Stimulated activated CD8-positive, alpha-beta memory T cell treated with anti-CD3 and anti-CD28 coated beads, Interleukin-7, amount 100 ng/mL, for 24 hours (primary cell): ENCODE measurements around the gene PPP1R14D.
"Not testable (repeated sequence)": the region's sequence is repeated elsewhere in the genome, so short reads cannot be mapped to it uniquely, and the experiment has no call there.

Experiments
- DNase-seq: peaks from one replicate; pipeline ENCODE4 v3.0.0-alpha.2; 2020; ENCODE audit warnings: low read depth

PPP1R14D gene, protein sequence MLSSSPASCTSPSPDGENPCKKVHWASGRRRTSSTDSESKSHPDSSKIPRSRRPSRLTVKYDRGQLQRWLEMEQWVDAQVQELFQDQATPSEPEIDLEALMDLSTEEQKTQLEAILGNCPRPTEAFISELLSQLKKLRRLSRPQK

DNA sequence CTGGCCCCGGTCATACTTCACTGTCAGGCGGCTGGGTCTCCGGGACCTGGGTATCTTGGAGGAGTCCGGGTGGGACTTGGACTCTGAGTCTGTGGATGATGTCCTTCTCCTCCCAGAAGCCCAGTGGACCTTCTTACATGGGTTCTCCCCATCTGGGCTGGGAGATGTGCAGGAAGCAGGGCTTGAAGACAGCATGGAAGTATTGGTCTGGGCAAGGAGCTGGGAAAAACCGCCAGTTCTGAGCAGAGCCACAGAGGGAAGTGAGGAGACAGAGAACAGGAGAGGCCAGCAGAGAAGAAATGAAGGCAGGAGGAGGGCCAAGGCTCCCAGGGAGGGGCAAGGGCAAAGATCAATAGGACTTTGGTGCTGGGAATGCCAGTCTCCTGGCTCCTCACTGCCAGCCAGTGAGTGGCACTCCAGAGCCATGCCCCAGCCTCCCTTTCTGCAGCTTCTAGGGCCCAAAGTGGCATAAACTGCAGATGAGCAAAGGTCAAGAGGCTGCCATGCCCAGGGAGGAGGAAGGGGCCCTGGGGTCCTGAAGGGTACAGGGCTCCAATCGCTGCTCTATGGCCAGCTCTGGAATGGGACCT lies at the start of gene PPP1R14D:
Gene PPP1R14D (minus strand): TSS at position 262 of the 590 bp plus-strand sequence. CDS start 67 bp downstream, at position 195.
- no peak for DNase-seq

DNA sequence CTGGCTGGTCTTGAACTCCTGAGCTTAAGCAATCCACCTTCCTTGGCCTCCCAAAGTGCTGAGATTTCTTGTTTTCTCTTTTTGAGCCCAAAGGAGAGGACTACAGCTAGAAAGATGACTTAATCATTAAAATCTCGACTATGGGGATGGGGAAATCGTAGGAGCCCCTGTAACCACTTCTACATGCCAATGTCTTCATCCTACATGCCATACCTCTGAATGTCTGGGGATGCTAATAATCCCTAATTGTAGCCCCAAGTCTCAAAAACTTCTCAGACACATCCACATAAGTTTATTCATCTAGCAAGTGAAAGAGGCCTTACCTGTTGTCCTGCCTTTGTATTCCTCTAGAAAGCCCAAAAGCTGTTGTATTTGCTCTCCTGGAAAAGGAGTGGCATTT lies 49.2 kb upstream of the PPP1R14D start:
- no peak for DNase-seq

DNA sequence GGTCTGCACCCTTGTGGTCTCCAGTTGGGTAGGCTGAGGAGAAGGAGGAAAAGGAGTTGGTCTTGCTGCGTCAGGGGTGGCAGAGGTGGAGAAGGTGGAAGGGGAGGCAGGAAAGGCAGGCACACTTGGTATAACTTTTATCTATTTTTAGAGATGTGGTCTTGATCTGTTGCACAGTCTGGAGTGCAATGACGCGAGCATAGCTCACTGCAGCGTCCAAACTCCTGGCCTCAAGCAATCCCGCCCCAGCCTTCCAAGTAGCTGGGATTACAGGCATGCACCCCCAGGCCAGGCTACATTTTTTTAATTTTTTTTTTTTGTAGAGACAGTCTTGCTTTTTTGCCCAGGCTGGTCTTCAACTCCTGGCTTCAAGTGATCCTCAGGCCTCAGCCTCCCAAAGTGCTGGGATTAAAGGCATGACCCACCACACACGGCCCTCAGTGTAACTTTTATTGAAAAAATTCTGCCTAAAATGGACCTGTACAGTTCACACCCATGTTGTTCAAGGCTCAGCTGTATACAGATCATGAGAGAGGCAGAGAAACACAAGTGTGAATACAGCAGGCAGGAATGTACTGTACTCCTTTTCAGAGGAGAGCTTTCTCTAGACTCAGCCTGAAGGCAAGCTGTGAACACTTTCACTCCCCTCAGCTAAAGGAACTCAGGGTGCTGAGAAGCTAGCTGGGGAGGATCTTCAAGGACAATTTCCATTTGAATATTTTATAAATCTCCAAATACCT lies 47.7 kb upstream of the PPP1R14D start:
- DNase-seq = no peak

DNA sequence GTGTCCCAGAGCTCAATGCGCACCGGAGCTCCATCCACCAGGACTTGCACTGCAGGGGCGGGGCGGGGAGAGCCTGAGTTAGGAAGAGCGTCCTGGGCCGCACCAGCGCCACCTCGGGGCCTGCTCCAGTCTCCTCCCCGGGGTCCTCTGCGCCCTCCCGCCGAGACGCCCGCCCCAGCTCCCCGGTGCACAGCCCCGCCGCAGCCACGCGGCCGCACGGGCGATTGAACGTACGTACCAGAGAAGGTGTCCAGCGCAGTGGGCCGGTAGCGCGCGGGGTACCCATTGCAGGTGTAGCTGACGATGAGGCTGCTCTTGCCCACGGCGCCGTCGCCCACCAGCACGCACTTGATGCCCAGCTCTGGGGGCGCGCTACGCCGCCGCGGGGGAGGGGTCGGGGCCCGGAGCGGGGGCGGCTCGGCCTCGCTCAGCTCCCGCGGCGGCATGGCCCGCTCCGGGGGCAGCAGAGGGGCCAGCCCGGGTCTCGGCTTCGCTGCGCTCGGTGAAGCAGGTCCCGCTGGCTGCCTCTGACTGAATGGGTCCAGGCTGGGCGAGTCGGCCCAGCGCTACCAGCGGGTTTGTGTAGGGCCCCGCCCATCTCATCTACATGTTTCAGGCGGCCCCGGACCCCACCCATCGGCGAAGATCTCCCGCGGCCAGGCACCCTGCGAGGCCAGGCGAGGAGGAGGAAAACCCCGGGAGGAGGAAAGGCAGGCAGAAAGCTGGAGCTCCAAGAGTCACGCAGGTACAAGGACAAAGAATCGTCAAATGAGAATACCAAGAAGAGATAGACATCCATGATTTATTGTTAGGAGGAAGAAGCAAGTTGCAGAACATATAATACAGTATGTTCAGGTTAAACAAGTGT lies 45.4 kb upstream of the PPP1R14D start, which contains the start of gene RHOV:
Gene RHOV (minus strand): TSS at position 541 of the 868 bp plus-strand sequence. CDS start 95 bp downstream, at position 446.
- DNase-seq = no peak

DNA sequence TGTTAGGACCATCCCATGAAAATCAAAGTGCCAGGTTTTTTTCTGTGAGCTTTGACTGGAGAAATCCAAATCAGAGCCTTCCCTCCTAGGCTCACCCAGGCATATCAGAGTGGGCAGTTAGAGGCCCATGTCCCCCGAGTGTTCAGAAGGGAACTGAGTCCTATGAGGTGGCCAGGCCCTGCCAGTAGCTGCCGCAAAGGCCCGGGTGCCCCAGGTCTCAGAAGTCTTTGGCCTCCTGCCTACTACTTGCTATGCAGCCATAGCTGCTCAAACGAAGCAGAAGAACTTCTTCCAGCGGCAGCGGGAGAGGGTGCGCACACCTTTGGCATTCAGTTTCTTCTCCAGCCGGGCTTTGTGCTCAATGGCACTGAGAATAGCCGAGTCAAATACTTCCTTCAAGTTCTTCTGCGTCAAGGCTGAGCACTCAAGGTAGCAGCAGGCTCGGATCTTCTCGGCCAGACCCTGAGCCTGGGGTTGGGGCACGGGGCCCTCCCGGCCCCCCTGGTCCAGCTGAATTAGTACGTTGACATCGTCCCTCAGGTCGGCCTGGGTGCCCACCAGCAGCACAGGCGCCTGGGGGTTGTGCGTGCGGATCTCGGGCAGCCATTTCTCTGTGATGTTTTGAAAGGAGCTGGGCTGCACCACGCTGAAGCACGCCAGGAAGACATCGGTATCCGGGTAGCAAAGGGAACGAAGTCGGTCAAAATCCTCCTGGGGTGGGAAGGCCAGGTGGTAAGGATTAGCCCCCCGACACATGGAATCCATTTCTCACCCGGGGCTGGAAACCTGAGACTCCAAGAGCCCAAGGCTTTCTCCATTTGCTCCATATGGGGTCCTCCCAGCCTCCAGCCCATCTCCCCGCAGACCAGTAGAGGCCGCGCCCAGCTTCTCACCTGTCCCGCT lies 44.5 kb upstream of the PPP1R14D start:
- DNase-seq = no peak

DNA sequence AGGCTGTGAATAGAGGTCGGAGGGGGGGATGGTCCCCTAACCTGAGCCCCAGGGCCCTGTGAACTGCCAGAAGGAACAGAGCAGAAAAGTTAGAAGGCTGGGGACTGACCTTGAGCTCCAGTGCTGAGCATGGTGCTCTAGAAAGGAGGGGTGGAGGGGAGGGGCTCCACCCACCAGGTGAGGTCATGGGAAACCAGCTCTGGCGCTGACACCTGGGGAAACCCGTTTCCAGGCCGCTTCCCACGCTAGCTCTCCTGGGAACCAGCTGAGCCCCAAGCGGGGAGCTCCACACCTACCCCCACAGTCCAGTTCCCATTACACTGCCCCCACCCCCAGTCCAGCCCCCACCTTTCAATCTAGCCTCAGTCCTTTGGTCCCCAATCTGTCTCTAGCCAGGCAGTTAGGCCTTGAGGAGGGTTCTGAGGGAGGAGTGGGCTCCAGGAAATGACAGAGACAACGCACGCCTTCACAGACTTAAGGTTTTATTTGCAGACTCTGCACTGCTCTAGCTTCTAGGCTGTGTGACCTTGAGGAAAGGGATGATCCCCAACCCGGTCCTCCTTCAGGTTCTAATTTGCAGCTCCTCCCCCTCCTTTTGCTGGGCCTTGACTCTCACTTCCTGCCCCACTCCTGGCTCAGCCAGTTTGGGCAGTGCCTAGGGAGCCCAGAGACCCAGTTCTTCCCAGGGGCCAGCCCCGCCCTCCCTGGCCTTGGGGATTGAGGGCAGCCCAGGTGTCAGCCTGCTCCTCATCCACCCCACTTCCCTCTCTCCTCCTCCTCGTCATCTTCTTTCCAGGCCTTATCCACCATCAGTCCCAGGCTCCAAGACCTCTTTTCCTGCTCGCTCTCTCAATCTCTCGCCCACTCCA lies 43.5 kb upstream of the PPP1R14D start:
- DNase-seq = no peak

DNA sequence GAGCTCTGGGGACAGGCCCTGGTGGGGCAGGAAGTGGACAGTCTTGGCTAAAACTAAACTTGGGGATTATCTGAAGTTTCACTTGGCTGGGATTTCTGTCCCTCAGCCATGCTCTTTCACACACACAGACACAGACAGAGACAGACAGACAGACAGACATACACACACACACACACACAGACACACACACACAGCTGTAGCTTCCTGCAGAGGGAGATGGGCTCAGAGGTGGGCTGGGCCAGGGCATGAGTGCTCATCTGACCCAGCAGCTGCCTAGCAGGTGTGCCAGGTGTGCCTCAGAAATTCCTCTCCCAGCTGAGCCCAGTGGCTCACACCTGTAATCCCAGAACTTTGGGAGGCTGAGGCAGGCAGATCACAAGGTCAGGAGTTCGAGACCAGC lies 42.2 kb upstream of the PPP1R14D start:
- DNase-seq = no peak

DNA sequence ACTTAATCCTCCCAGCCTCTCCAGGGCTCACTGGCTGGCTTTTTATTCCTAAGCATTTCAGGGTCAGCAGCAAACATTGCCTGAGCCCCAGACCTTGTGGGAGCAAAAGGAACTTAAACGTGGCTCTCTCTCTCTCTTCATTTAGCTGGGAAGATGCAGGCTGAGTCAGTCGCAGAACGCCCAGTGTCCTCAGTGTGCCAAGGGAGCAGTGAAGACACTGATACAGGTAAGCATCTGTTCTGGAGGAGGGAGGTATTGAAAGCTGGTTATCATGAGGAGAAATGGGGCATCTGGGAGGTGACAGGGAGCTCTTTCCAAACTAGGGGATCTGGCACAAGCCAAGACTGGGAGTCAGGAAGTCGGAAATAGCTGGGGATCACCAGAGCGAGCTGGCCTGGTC lies 41.2 kb upstream of the PPP1R14D start:
- no peak for DNase-seq

DNA sequence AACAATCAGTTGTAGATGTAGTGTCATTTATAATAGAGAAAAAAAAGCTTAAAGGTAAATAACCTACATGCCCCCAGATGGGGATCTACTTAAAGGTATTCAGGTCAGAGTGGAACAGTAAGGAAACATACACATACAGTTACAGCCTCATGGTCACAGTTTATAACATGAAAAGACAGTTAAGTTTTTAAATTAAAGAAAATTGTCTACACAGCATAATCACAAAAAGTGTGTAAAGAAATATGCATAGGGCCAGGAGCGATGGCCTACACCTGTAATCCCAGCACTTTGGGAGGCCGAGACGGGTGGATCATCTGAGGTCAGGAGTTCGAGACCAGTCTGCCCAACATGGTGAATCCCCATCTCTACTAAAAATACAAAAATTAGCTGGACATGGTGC lies 38.7 kb upstream of the PPP1R14D start:
- DNase-seq = no peak

DNA sequence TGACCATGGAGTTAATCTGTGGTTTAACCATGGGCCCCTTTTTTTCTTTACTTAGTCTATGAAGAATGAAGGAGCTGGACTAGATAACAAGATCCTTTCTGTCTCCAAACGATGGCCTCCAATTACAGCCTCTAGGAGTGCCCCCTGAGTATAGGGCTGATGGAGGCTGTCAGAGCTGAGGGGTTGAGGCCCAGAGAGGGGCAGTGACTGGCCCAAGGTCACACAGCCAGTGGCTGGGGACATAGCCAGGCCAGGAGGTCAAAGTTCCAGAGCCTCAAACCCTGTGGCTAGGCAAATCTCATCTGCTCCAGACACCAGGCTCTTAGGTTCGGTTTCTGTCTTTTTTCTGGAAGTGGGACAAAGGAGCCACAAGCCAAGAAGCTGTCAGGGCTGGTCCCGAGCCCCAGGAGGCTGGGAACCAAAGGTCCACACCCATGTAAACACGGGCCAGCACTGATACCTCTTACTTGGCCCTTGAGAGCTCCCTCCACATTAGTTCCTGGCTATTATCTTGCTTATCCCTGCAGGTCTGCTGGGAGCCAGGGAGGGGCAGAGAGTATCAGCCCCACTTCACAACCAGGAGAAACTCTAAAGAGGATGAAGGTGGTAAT lies 35.3 kb upstream of the PPP1R14D start:
- DNase-seq = no peak

DNA sequence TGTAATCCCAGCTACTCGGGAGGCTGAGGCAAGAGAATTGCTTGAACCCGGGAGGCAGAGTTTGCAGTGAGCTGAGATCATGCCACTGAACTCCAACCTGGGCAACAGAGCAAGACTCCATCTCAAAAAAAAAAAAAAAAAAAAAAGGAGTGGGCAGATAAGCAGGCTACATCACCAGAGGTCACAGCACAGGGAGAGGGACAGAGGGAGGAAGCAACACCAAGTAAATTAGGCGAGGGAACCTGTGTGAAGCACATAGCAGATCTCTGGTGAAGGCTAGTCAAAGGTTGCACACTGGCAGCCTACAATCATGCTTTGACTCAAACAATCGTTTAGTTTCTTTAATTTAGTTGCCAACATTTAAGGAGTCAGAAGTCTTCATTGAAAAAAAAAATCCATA lies 32.6 kb upstream of the PPP1R14D start:
- not testable (repeated sequence) for DNase-seq

DNA sequence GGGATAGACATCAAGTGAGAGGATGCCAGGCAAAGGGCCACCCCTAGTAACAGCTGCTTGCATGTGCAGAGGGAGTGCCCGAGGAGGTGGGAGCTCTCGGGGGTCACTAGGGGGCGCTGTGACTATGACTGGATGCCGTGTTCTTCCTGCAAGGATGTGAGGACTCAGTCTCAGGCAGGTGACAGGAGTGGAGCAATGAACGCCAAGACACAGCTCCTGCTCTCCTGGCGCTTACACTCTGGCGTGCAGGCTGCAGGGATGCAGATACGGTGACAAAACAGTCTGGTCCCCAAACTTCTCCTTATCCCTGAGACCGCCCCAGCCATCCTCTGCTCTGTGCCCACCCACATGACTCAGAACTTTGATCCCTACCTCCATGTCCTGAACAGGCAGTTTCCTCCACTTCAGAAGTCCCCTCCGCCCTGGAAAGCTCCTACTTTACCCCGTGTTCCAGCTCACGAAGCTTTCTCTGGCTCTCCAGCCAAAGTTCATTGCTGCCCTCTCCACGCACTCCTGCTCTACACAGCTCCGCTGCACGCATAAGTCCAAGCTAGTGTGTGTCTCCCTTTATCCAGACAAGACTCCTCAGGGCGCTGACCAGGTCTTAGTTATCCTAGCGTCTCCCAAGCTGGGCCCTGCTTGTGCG lies 30.8 kb upstream of the PPP1R14D start:
- peak; percentile 74 for DNase-seq

DNA sequence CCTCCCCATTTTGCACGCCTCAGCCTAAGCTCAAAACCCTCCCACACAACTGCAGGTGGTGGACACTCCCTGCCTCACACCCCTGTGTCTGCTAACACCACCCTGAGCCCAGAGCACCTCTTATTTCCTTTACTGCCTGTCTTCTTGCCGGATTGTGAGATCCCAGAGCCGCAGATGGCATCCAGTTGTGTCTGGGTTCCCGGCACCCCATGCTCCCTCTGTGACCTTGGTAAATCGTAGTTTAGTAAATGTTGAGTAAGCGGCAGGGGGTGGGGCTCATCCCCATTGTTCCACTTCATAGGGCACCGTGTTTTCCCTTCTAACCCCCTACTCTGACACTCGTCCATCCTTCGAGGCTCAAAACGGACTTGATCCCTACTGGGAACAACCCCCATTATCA lies 30.2 kb upstream of the PPP1R14D start:
- DNase-seq = no peak

DNA sequence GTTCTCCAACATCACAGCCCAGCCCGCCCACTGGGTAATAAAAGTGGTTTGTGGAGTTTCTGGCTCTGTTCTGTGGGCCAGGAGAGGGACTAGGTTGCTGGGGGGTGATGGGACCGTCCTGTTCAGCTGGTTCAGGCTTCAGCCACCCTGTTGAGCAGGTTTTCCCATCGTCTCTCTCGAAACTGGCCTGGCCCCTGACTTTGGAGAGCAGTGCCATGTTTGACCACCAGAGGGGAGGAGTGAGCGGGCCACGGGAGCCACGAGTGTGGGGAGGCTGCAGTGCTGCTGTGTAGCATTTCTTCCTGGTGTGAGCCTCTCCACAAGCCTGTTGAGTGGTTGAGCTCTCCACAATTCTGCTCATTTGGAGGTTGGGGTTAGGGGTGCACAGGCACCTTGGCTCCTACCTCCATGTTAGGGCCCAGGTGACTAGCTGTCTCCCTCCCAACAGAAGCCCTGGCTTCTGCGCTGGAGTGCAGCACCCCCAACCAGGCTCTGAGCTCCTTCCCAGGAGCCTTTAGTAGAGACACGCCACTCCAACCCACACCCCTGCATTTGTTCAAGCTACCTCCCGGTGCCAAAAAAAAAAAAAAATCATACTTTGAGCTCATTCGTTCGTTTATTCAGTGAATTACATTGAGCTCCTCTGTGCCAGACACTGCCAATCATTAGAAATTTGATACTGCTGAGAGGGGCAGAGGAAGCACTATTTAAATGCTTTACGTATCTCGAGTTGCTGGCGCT lies 29.3 kb upstream of the PPP1R14D start:
- peak; percentile 61 for DNase-seq

DNA sequence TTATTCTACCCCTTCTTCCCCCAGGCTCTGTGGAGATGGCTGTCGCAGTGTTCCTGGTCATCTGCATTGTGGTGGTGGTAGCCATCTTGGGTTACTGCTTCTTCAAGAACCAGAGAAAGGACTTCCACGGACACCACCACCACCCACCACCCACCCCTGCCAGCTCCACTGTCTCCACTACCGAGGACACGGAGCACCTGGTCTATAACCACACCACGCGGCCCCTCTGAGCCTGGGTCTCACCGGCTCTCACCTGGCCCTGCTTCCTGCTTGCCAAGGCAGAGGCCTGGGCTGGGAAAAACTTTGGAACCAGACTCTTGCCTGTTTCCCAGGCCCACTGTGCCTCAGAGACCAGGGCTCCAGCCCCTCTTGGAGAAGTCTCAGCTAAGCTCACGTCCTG lies 28.2 kb upstream of the PPP1R14D start:
- DNase-seq = no peak

DNA sequence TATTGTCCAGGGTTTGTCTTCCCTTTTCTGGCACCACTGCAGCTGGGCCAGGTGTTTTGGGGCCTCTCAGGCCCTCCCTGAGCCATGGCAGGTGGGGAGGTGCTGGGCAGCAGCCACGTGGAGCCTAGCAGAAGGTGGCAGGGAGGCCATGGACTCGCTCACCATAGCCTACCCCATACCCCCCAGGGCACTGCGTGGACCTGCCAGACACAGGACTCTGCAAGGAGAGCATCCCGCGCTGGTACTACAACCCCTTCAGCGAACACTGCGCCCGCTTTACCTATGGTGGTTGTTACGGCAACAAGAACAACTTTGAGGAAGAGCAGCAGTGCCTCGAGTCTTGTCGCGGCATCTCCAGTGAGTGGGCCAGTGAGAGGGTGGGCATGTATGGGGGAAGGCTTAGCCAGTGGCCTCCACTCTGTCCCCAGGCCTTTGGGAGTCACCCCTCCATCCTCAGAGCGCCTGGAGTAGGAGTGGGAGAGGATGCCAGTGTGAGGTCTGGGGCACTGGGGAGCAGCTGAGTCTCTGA lies 27.3 kb upstream of the PPP1R14D start:
- no peak for DNase-seq

DNA sequence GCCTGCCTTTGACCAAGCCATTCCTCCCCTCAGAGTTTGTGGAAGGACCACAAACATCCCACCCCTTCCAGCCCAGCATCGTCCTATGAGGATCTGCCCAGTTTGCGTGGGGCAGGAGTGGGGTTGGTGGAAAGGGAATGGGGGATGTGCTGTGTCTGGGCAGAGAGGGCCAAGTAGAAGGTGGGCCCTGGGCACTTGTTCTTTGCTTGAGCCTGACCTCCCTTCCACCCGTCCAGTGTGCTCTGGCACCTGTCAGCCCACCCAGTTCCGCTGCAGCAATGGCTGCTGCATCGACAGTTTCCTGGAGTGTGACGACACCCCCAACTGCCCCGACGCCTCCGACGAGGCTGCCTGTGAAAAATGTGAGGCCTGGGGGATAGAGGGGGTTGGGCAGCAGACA lies 25.7 kb upstream of the PPP1R14D start:
- no peak for DNase-seq

DNA sequence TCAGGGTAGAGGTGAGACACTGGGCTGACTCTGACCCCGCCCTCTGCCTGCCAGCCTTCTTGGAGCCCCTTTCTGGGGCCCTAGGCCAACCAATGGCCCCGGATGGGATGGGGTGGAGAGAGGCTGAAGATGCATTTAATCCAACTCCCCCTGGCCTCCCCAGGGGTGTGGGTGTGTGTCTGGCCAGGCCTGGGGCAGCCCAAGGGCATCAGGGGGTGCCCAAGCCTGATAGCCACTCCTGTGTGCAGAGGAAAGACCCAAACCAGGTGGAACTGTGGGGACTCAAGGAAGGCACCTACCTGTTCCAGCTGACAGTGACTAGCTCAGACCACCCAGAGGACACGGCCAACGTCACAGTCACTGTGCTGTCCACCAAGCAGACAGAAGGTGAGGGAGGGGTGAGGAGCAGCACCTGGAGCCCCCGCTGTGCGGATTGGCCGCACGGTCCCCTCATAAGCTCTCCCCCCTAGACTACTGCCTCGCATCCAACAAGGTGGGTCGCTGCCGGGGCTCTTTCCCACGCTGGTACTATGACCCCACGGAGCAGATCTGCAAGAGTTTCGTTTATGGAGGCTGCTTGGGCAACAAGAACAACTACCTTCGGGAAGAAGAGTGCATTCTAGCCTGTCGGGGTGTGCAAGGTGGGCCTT lies 24.9 kb upstream of the PPP1R14D start:
- DNase-seq = no peak
